Left lung (tissue), 10 donors: ENCODE data around the gene KMT2B. TPM values are rescaled to one million over a fixed set of nuclear protein-coding genes. Genes with fewer than 3 reads are reported as not detected.
A peak's percentile ranks its signal among the peaks of the same experiment; 100 is the strongest.

Source experiments
- ATAC-seq: fragments of 200-7000 bp; cut with Tn5 transposase; one replicate; pipeline ENCODE4 v1.9.1; 2020; ENCODE audit warnings: moderate library complexity
- DNase-seq, 4 donors: peaks; one replicate each; pipeline ENCODE4 v3.0.0-alpha.2; 2013 to 2020
- H3K27ac ChIP-seq, 2 donors: fragments of 200-600 bp; sonication (generic) in 1 of 2; one replicate each; pipeline versions ENCODE4 v1.5.0 to v1.8.0; 2020 to 2021
- H3K27me3 ChIP-seq, 2 donors: fragments of 200-600 bp; sonication (generic) in 1 of 2; one replicate each; pipeline versions ENCODE4 v1.5.0 to v1.8.0; 2020 to 2021
- H3K36me3 ChIP-seq, 2 donors: fragments of 200-600 bp; sonication (generic) in 1 of 2; one replicate each; pipeline versions ENCODE4 v1.5.0 to v1.8.0; 2020 to 2021
- H3K4me1 ChIP-seq, 2 donors: fragments of 200-600 bp; one replicate each; pipeline ENCODE4 v1.8.0; 2021
- H3K4me3 ChIP-seq, 2 donors: fragments of 200-600 bp; sonication (generic) in 1 of 2; one replicate each; pipeline versions ENCODE4 v1.5.0 to v1.8.0; 2020 to 2021; ENCODE audit warnings: mild to moderate bottlenecking in 1 of 2
- H3K9me3 ChIP-seq, 2 donors: fragments of 200-600 bp; sonication (generic) in 1 of 2; one replicate each; pipeline versions ENCODE4 v1.5.0 to v1.8.0; 2020 to 2021
- intact Hi-C, 2 donors: fragments of 100-400 bp; cut with DNase I; formaldehyde crosslinking; loops; one replicate each; pipeline versions ENCODE4 v1.11.2 to v1.14.2; 2022
- polyA plus RNA-seq, 6 donors: library from polyadenylated mRNA; unstranded; fragments of 120-200 nt; gene quantifications; one replicate each; pipeline ENCODE4 v1.2.1, GENCODE V29; 2013; ENCODE audit not compliant: insufficient read length in 6 of 6
- total RNA-seq, 2 donors: library from RNA; stranded (reverse); fragmentation: NEBNext Ultra II Directional; extraction: Animal tissue kit (Norgen Biotek cat#: 25700); gene quantifications; one replicate each; pipeline ENCODE4 v1.2.1, GENCODE V29; 2021
- TF ChIP-seq, protein P1 (sequence below), 2 donors: fragments of 200-600 bp; sonication (generic) in 1 of 2; IDR thresholded peaks; one replicate each; pipeline versions ENCODE4 v1.5.0 to v1.8.0; 2021; ENCODE audit warnings: antibody characterized with exemption in 2 of 2
- donor health status: DM: no; HTN: yes; CAD: no.
- donor health status: DM: no; HTN: no; CAD: no.

Gene KMT2B
- total and polyA plus RNA-seq, 8 donors = 27.9 to 39.1 (median 33.9) TPM

DNA sequence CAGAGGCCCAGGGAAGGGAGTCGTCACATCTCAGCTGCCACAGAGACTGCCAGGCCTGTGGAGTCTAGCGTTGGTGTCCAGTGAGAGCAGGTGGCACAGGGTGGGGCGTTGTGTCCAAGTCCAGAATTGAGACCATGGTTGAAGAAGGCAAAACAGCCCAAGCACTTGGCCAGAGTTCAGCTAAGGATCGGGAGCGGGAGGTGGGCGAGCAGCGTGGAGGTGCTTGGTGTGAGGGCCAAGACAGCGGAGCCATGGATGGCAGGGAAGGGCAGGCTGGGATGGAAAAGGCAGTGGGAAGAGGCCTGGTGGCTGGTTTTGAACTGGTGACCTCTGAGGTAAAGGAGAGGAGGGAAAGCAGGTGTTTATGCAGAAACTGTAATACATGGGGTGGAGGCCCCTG lies 16.5 kb downstream of the KMT2B start:
- H3K27ac ChIP-seq = no peak overlapping the region
- peaks cover 0 to 5% of the 10 kb centered on the region in 2 donors for H3K4me1 ChIP-seq
- H3K4me3 ChIP-seq = no peak overlapping the region
- TF ChIP-seq, protein P1, sequence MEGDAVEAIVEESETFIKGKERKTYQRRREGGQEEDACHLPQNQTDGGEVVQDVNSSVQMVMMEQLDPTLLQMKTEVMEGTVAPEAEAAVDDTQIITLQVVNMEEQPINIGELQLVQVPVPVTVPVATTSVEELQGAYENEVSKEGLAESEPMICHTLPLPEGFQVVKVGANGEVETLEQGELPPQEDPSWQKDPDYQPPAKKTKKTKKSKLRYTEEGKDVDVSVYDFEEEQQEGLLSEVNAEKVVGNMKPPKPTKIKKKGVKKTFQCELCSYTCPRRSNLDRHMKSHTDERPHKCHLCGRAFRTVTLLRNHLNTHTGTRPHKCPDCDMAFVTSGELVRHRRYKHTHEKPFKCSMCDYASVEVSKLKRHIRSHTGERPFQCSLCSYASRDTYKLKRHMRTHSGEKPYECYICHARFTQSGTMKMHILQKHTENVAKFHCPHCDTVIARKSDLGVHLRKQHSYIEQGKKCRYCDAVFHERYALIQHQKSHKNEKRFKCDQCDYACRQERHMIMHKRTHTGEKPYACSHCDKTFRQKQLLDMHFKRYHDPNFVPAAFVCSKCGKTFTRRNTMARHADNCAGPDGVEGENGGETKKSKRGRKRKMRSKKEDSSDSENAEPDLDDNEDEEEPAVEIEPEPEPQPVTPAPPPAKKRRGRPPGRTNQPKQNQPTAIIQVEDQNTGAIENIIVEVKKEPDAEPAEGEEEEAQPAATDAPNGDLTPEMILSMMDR (IDR thresholded peaks at IDR 0.05) = no peak
- intact Hi-C loops = no loop called here
- no peaks in the 10 kb centered on the region for H3K9me3 ChIP-seq
- H3K36me3 ChIP-seq = peaks cover 0 to 100% of the 10 kb centered on the region in 2 donors
- ATAC-seq (no peak), DNase-seq (no peak)
- no peaks in the 10 kb centered on the region for H3K27me3 ChIP-seq

- TF ChIP-seq, protein P1 (IDR thresholded peaks at IDR 0.05) = no peak
- no peak for DNase-seq
- no peaks in the 10 kb centered on the region for H3K9me3 ChIP-seq
- H3K4me1 ChIP-seq = peaks cover 0 to 11% of the 10 kb centered on the region in 2 donors
- H3K4me3 ChIP-seq = no peak overlapping the region
- H3K27ac ChIP-seq = no peak overlapping the region
- intact Hi-C loops = no loop called here
- H3K27me3 ChIP-seq = no peaks in the 10 kb centered on the region
- peaks cover 0 to 95% of the 10 kb centered on the region in 2 donors for H3K36me3 ChIP-seq
- no peak for ATAC-seq
These were observed 17.1 kb downstream of the KMT2B start for GRCh38 chr19:35734889-35735288.

DNA sequence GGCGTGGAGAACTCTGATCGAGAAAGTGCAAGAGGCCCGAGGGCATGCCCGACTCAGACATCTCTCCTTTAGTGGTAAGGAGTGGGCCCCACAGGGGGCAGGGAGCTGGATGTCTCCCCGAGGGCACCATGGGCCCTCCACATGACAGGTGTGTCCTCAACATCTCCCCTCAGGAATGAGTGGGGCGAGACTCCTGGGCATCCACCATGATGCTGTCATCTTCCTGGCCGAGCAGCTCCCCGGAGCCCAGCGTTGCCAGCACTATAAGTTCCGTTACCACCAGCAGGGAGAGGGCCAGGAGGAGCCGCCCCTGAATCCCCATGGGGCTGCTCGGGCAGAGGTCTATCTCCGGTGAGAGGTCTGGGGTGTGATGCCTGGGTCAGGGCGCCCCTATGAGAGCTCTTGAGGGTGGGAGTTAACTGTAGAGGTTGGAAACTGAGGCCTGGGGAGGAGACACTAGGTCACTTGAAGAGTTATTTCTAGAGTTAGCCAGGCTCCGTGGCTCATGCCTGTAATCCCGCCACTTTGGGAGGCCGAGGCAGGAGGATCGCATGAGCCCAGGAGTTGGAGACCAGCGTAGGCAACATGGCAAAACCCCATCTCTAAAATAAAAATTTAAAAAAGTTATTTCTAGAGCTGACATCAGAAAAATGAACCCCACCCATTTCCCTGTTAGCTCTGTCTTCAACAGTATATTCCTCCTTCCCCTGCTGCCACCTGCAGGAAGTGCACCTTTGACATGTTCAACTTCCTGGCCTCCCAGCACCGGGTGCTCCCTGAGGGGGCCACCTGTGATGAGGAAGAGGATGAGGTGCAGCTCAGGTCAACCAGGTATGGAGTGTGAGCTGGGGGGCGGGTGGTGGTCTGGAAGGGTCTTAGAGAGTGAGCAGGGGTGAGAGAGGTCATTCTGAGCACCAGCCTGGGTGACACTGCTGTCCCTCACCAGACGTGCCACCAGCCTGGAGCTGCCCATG lies 19.4 kb downstream of the KMT2B start:
- DNase-seq (no peak), ATAC-seq (no peak)
- peaks cover 0 to 72% of the 10 kb centered on the region in 2 donors for H3K36me3 ChIP-seq
- H3K4me1 ChIP-seq = peaks cover 3 to 31% of the 10 kb centered on the region in 2 donors
- H3K4me3 ChIP-seq = no peak overlapping the region
- H3K27me3 ChIP-seq = no peaks in the 10 kb centered on the region
- intact Hi-C loops = no loop called here
- TF ChIP-seq, protein P1 (IDR thresholded peaks at IDR 0.05) = no peak
- no peaks in the 10 kb centered on the region for H3K9me3 ChIP-seq
- H3K27ac ChIP-seq = no peak overlapping the region

DNA sequence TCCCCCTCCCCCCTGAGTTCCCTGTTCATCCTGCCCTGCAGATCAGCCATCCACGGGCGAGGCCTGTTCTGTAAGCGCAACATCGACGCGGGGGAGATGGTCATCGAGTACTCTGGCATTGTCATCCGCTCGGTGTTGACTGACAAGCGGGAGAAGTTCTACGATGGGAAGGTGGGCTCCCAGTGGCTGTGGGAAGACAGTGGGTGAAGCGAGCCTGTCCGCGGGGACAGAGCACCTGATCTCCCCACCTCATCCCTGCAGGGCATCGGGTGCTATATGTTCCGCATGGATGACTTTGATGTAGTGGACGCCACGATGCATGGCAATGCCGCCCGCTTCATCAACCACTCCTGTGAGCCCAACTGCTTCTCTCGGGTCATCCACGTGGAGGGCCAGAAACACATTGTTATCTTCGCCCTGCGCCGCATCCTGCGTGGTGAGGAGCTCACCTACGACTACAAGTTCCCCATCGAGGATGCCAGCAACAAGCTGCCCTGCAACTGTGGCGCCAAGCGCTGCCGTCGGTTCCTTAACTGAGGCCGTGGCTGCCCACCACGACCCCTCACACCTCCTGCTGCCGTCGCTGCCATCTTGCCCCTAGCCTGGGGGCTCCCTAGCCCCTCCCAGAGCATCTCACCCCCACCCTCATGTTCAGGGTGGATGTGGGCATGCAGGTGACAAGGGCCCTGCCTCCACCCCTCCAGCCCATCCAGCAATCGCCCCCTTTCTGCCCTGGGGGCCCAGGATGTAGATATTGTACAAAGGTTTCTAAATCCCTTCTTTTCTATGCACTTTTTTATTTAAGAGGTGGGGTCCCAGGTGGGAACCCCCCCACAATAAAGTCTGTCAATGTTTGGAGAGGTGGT lies 20.5 kb downstream of the KMT2B start:
- peaks cover 0 to 62% of the 10 kb centered on the region in 2 donors for H3K36me3 ChIP-seq
- peaks cover 3 to 41% of the 10 kb centered on the region in 2 donors for H3K4me1 ChIP-seq
- intact Hi-C loops = no loop called here
- DNase-seq (peak in 1 of 4 donors; percentile 76), ATAC-seq (no peak)
- H3K4me3 ChIP-seq = no peak overlapping the region
- no peak overlapping the region for H3K27ac ChIP-seq
- H3K27me3 ChIP-seq = no peaks in the 10 kb centered on the region
- TF ChIP-seq, protein P1 (IDR thresholded peaks at IDR 0.05) = no peak
- no peaks in the 10 kb centered on the region for H3K9me3 ChIP-seq

GRCh38 chr19:35738887-35739229 lies 21.1 kb downstream of the KMT2B start:
- peak overlapping the region in 1 of 2 donors; percentile 94 for H3K27ac ChIP-seq
- H3K4me3 ChIP-seq = no peak overlapping the region
- H3K27me3 ChIP-seq = no peaks in the 10 kb centered on the region
- H3K4me1 ChIP-seq = peaks cover 3 to 47% of the 10 kb centered on the region in 2 donors
- intact Hi-C loops = no loop called here
- no peak for DNase-seq
- no peaks in the 10 kb centered on the region for H3K9me3 ChIP-seq
- TF ChIP-seq, protein P1 (IDR thresholded peaks at IDR 0.05) = no peak
- no peak for ATAC-seq
- H3K36me3 ChIP-seq = peaks cover 0 to 56% of the 10 kb centered on the region in 2 donors
